SK-N-SH (cell line): ENCODE results near the gene ADAMTS2. TPM values are rescaled to one million over a fixed set of nuclear protein-coding genes. Genes with fewer than 3 reads are reported as not detected.

ENCODE experiments used
- CTCF ChIA-PET: fragments of 300-600, 350-600 bp; formaldehyde crosslinking; extraction: SDS; loops from one replicate; lab custom pipeline; 2021; lab: Yijun Ruan, JAX
- POLR2A ChIA-PET: fragments of 350-600 bp; sonication (Branson Sonifier 250); formaldehyde crosslinking; extraction: SDS; loops from one replicate; lab custom pipeline; 2020; ENCODE audit warnings: antibody characterized with exemption, inconsistent platforms; lab: Yijun Ruan, JAX
- DNase-seq: peaks from one replicate; pipeline ENCODE4 v3.0.0; 2012
- H2AFZ ChIP-seq: fragments of 200-600 bp; sonication (generic); 2 replicates; pipeline ENCODE4 v1.8.1; 2016; ENCODE audit warnings: antibody characterized with exemption, mild to moderate bottlenecking, low read depth
- H3F3A ChIP-seq: fragments of 200-600 bp; sonication (generic); replicated peaks from 2 replicates; pipeline ENCODE3; 2016; ENCODE audit warnings: antibody characterized with exemption, mild to moderate bottlenecking; ENCODE audit not compliant: insufficient read depth
- H3K27ac ChIP-seq, 2 experiments: fragments of 200-500 bp in 1 of 2; fragments of 200-600 bp in 1 of 2; sonication (Bioruptor generic) in 1 of 2; sonication (generic), shearing (Covaris generic) in 1 of 2; 2 replicates each; pipeline versions ENCODE4 v1.5.1 to v1.6.1; 2014 to 2016; ENCODE audit warnings: low read depth in 2 of 2, inconsistent platforms in 1 of 2, low read length in 1 of 2, mild to moderate bottlenecking in 1 of 2, mixed read lengths in 1 of 2
- H3K27me3 ChIP-seq: fragments of 200-600 bp; sonication (generic), shearing (Covaris generic); 2 replicates; pipeline ENCODE4 v1.6.1; 2016; ENCODE audit warnings: mixed run types; ENCODE audit not compliant: insufficient read depth
- H3K36me3 ChIP-seq, 2 experiments: fragments of 200-500 bp in 1 of 2; fragments of 200-600 bp in 1 of 2; sonication (Bioruptor generic) in 1 of 2; sonication (generic) in 1 of 2; replicated peaks in 1 of 2; 2 replicates each; pipeline versions ENCODE3 to v1.5.1; 2014 to 2016; ENCODE audit warnings: low read length in 1 of 2, mild to moderate bottlenecking in 1 of 2; ENCODE audit not compliant: insufficient read depth in 2 of 2, control insufficient read depth in 1 of 2
- H3K4me1 ChIP-seq, 2 experiments: fragments of 200-500 bp in 1 of 2; fragments of 200-600 bp in 1 of 2; sonication (Bioruptor generic) in 1 of 2; sonication (generic), shearing (Covaris generic) in 1 of 2; 2 replicates each; pipeline versions ENCODE4 v1.5.1 to v1.6.1; 2014 to 2016; ENCODE audit warnings: low read depth in 1 of 2, low read length in 1 of 2, mixed run types in 1 of 2; ENCODE audit not compliant: insufficient read depth in 2 of 2, control insufficient read depth in 1 of 2
- H3K4me2 ChIP-seq: fragments of 200-600 bp; sonication (generic), shearing (Covaris generic); 2 replicates; pipeline ENCODE4 v1.6.1; 2017; ENCODE audit warnings: mixed run types
- H3K4me3 ChIP-seq, 2 experiments: fragments of 200-500 bp in 1 of 2; fragments of 200-600 bp in 1 of 2; sonication (Bioruptor generic) in 1 of 2; sonication (generic), shearing (Covaris generic) in 1 of 2; 2 replicates each; pipeline versions ENCODE4 v1.5.1 to v1.8.1; 2014 to 2016; ENCODE audit warnings: low read depth in 2 of 2, inconsistent platforms in 1 of 2, low read length in 1 of 2, mild to moderate bottlenecking in 1 of 2, mixed read lengths in 1 of 2, moderate library complexity in 1 of 2
- H3K79me2 ChIP-seq: fragments of 200-600 bp; sonication (generic); 2 replicates; pipeline ENCODE4 v1.8.1; 2017; ENCODE audit warnings: mild to moderate bottlenecking; ENCODE audit not compliant: insufficient read depth
- H3K9ac ChIP-seq: fragments of 200-600 bp; sonication (generic); 2 replicates; pipeline ENCODE4 v1.6.1; 2017; ENCODE audit warnings: mixed run types
- H3K9me2 ChIP-seq: fragments of 200-600 bp; sonication (generic); 2 replicates; pipeline ENCODE4 v1.6.1; 2017; ENCODE audit warnings: mixed run types
- H3K9me3 ChIP-seq: fragments of 200-600 bp; sonication (generic); 2 replicates; pipeline ENCODE4 v1.6.1; 2017; ENCODE audit warnings: mixed run types, mild to moderate bottlenecking, moderate library complexity
- H4K20me1 ChIP-seq: fragments of 200-600 bp; sonication (generic); 2 replicates; pipeline ENCODE4 v1.6.1; 2017; ENCODE audit warnings: mild to moderate bottlenecking, mixed run types; ENCODE audit not compliant: insufficient read depth
- EP300 ChIP-seq, 2 experiments: IDR thresholded peaks; 2 replicates each; pipeline versions ENCODE4 v1.4.0 to v1.6.1; 2012; ENCODE audit warnings: borderline replicate concordance in 1 of 2, low read depth in 1 of 2, low read length in 1 of 2
- FOXM1 ChIP-seq: IDR thresholded peaks from 2 replicates; pipeline ENCODE4 v1.4.0; 2012; ENCODE audit warnings: low read depth, mild to moderate bottlenecking
- GABPA ChIP-seq: IDR thresholded peaks from 2 replicates; pipeline ENCODE4 v1.4.0; 2012; ENCODE audit warnings: low read depth, mild to moderate bottlenecking
- MXI1 ChIP-seq: IDR thresholded peaks from 2 replicates; pipeline ENCODE4 v1.6.1; 2012; ENCODE audit warnings: mild to moderate bottlenecking, low read depth, low read length, improper control_type of control experiment
- NFIC ChIP-seq: IDR thresholded peaks from 2 replicates; pipeline ENCODE4 v1.4.0; 2012; ENCODE audit warnings: borderline replicate concordance
- NRF1 ChIP-seq: IDR thresholded peaks from 2 replicates; pipeline ENCODE4 v1.6.1; 2012; ENCODE audit warnings: low read depth, mild to moderate bottlenecking, low read length
- RAD21 ChIP-seq: IDR thresholded peaks from 2 replicates; pipeline ENCODE4 v1.6.1; 2012; ENCODE audit warnings: mild to moderate bottlenecking, low read length
- RXRA ChIP-seq: IDR thresholded peaks from 2 replicates; pipeline ENCODE4 v1.4.0; 2012; ENCODE audit warnings: low read depth, mild to moderate bottlenecking, borderline replicate concordance
- SMC3 ChIP-seq: IDR thresholded peaks from 2 replicates; pipeline ENCODE4 v1.6.1; 2012; ENCODE audit warnings: low read depth, low read length, improper control_type of control experiment
- WGBS: methylation state at CpG from one replicate; pipeline ENCODE4 v1.1.6; 2017; ENCODE audit warnings: low lambda C conversion rate; 5-methylcytosine and 5-hydroxymethylcytosine counted together
- polyA plus RNA-seq, 3 experiments: library from polyadenylated mRNA; depleted of rRNA; stranded (reverse); fragments of >200 nt; gene quantifications; 2 replicates each; pipeline ENCODE4 v1.2.3, GENCODE V29; 2012
- TF ChIP-seq, protein P1 (sequence below): IDR thresholded peaks from 2 replicates; pipeline ENCODE4; 2012
- TF ChIP-seq, protein P2 (sequence below): IDR thresholded peaks from 2 replicates; pipeline ENCODE4 v1.4.0; 2012; ENCODE audit warnings: low read depth, borderline replicate concordance
- TF ChIP-seq, protein P3 (sequence below): IDR thresholded peaks from 2 replicates; pipeline ENCODE4 v1.4.0; 2012; ENCODE audit warnings: low read depth, borderline replicate concordance
- TF ChIP-seq, protein P4 (sequence below): fragments of 150-350 bp; IDR thresholded peaks from 2 replicates; pipeline ENCODE4 v1.6.1; 2016; ENCODE audit warnings: mild to moderate bottlenecking, low read depth, low read length
- TF ChIP-seq, protein P5 (sequence below): fragments of 150-350 bp; IDR thresholded peaks from 2 replicates; pipeline ENCODE4 v1.6.1; 2017; ENCODE audit warnings: antibody characterized with exemption, low read length, low read depth, borderline replicate concordance
- TF ChIP-seq, protein P6 (sequence below): fragments of 200-600 bp; sonication (generic); IDR thresholded peaks from 2 replicates; pipeline ENCODE4 v1.6.1; 2017; ENCODE audit warnings: antibody characterized with exemption, mild to moderate bottlenecking, moderate library complexity

The ADAMTS2 gene
- polyA plus RNA-seq, 1 of the 3 experiments (the other 2 are of a cell fraction): 0.12 TPM

DNA sequence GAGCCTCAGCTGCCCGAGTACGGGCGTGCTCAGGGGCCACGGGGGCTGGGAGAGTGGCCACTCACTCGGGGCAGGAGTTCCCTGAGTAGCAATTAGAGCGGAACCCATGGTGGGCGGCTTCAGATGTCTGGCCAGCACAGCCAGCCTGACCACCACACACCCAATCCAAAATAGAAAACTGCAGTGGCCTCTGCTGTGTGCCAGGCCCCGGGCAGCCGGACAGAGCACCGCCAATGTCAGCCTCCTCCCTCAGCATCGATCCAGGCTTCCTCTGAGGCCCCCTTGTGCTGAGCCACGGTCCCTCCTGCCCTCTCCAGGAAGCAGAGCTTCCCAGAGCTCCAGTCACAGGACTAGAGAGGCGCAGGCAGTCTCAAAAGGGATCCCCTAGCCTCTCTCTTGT lies 2.7 kb downstream of the ADAMTS2 start:
- WGBS: 17% methylated on average over 8 of the region's 13 CpGs
- DNase-seq: peak; percentile 78
- H3F3A ChIP-seq: no peaks in the 10 kb centered on the region
- TF ChIP-seq RAD21 (peak; percentile 69), SMC3 (peak; percentile 56; the same call in 1 of the 2 replicates), GABPA (no peak), NFIC (no peak)
- TF ChIP-seq, protein P1, sequence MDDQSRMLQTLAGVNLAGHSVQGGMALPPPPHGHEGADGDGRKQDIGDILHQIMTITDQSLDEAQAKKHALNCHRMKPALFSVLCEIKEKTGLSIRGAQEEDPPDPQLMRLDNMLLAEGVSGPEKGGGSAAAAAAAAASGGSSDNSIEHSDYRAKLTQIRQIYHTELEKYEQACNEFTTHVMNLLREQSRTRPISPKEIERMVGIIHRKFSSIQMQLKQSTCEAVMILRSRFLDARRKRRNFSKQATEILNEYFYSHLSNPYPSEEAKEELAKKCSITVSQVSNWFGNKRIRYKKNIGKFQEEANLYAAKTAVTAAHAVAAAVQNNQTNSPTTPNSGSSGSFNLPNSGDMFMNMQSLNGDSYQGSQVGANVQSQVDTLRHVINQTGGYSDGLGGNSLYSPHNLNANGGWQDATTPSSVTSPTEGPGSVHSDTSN: no peak
- TF ChIP-seq, all 33 proteins: peak for 2
- peak overlapping the region in 1 of 2 experiments; percentile 58; a peak in 1 of 4 replicates for H3K4me3 ChIP-seq
- H3K4me1 ChIP-seq: peaks cover 0 to 64% of the 10 kb centered on the region in 2 experiments; a peak in 1 of 4 replicates
- no peaks in the 10 kb centered on the region for H3K9me3 ChIP-seq
- no peaks in the 10 kb centered on the region for H3K79me2 ChIP-seq
- H3K9ac ChIP-seq: no peak overlapping the region
- no peaks in the 10 kb centered on the region for H3K27me3 ChIP-seq
- H3K27ac ChIP-seq: peak overlapping the region in 1 of 2 experiments; percentile 90; a peak in 2 of 4 replicates
- no peak overlapping the region for H2AFZ ChIP-seq
- ChIA-PET CTCF (interaction anchor here (0.6 to 3.1 kb wide), 17 partner anchors 8 to 177 kb away, joined by 3 to 27 read pairs (median 13); no protein-coding TSS in a partner anchor), POLR2A (no interaction called here)
- H3K4me2 ChIP-seq: no peak overlapping the region
- H3K9me2 ChIP-seq: no peaks in the 10 kb centered on the region
- no peaks in the 10 kb centered on the region for H4K20me1 ChIP-seq
- H3K36me3 ChIP-seq: no peaks in the 10 kb centered on the region

DNA sequence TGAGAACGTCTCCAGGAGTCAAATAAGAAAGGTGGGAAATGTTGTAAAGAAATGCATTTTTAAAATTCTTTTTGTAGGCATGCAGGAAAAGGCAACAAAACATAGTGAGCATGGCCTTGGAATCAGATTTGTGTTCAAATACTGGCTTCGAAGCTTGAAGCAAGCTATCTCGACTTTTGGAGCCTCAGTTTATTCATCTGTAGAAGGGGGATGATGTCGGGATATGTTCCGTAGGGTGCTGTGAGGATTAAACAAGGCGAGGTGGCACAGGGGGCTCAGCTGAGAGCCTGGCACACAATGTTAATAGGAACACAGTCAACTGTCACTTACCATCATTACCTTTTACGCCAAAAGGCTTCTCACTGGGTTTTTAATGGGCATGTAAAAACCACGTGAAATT lies 4.8 kb downstream of the ADAMTS2 start:
- POLR2A ChIA-PET: no interaction called here
- no peaks in the 10 kb centered on the region for H3F3A ChIP-seq
- no peaks in the 10 kb centered on the region for H3K79me2 ChIP-seq
- H3K4me3 ChIP-seq: no peak overlapping the region
- peaks cover 0 to 74% of the 10 kb centered on the region in 2 experiments; a peak in 1 of 4 replicates for H3K4me1 ChIP-seq
- no peaks in the 10 kb centered on the region for H3K9me2 ChIP-seq
- no peak overlapping the region for H3K9ac ChIP-seq
- H2AFZ ChIP-seq: no peak overlapping the region
- H3K36me3 ChIP-seq: no peaks in the 10 kb centered on the region
- no peak overlapping the region; a peak in 1 of 4 replicates for H3K27ac ChIP-seq
- CTCF ChIA-PET: no interaction called here
- H3K27me3 ChIP-seq: no peaks in the 10 kb centered on the region
- no peaks in the 10 kb centered on the region for H4K20me1 ChIP-seq
- no peak for DNase-seq
- 51% methylated on average over 8 of the region's 8 CpGs for WGBS
- H3K4me2 ChIP-seq: no peak overlapping the region
- H3K9me3 ChIP-seq: no peaks in the 10 kb centered on the region
- TF ChIP-seq MXI1 (no peak), NRF1 (no peak), EP300 (IDR thresholded peaks at IDR 0.05; ENCODE audit: borderline replicate concordance in 1 of 2, low read depth in 1 of 2, low read length in 1 of 2) (no peak), FOXM1 (no peak), SMC3 (no peak), RXRA (no peak)
- TF ChIP-seq, protein P2, sequence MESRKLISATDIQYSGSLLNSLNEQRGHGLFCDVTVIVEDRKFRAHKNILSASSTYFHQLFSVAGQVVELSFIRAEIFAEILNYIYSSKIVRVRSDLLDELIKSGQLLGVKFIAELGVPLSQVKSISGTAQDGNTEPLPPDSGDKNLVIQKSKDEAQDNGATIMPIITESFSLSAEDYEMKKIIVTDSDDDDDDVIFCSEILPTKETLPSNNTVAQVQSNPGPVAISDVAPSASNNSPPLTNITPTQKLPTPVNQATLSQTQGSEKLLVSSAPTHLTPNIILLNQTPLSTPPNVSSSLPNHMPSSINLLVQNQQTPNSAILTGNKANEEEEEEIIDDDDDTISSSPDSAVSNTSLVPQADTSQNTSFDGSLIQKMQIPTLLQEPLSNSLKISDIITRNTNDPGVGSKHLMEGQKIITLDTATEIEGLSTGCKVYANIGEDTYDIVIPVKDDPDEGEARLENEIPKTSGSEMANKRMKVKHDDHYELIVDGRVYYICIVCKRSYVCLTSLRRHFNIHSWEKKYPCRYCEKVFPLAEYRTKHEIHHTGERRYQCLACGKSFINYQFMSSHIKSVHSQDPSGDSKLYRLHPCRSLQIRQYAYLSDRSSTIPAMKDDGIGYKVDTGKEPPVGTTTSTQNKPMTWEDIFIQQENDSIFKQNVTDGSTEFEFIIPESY: no peak
- TF ChIP-seq, protein P3, sequence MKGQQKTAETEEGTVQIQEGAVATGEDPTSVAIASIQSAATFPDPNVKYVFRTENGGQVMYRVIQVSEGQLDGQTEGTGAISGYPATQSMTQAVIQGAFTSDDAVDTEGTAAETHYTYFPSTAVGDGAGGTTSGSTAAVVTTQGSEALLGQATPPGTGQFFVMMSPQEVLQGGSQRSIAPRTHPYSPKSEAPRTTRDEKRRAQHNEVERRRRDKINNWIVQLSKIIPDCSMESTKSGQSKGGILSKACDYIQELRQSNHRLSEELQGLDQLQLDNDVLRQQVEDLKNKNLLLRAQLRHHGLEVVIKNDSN: no peak
- TF ChIP-seq, protein P4, sequence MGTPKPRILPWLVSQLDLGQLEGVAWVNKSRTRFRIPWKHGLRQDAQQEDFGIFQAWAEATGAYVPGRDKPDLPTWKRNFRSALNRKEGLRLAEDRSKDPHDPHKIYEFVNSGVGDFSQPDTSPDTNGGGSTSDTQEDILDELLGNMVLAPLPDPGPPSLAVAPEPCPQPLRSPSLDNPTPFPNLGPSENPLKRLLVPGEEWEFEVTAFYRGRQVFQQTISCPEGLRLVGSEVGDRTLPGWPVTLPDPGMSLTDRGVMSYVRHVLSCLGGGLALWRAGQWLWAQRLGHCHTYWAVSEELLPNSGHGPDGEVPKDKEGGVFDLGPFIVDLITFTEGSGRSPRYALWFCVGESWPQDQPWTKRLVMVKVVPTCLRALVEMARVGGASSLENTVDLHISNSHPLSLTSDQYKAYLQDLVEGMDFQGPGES: no peak
- TF ChIP-seq, protein P5, sequence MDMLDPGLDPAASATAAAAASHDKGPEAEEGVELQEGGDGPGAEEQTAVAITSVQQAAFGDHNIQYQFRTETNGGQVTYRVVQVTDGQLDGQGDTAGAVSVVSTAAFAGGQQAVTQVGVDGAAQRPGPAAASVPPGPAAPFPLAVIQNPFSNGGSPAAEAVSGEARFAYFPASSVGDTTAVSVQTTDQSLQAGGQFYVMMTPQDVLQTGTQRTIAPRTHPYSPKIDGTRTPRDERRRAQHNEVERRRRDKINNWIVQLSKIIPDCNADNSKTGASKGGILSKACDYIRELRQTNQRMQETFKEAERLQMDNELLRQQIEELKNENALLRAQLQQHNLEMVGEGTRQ: no peak
- TF ChIP-seq, protein P6, sequence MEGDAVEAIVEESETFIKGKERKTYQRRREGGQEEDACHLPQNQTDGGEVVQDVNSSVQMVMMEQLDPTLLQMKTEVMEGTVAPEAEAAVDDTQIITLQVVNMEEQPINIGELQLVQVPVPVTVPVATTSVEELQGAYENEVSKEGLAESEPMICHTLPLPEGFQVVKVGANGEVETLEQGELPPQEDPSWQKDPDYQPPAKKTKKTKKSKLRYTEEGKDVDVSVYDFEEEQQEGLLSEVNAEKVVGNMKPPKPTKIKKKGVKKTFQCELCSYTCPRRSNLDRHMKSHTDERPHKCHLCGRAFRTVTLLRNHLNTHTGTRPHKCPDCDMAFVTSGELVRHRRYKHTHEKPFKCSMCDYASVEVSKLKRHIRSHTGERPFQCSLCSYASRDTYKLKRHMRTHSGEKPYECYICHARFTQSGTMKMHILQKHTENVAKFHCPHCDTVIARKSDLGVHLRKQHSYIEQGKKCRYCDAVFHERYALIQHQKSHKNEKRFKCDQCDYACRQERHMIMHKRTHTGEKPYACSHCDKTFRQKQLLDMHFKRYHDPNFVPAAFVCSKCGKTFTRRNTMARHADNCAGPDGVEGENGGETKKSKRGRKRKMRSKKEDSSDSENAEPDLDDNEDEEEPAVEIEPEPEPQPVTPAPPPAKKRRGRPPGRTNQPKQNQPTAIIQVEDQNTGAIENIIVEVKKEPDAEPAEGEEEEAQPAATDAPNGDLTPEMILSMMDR: no peak
- TF ChIP-seq, all 33 proteins: peak for 0
